ENCODE measurements around the gene EIF2S2. TPM values are rescaled to one million over a fixed set of nuclear protein-coding genes. Genes with fewer than 3 reads are reported as not detected.

EIF2S2 gene
- total RNA-seq, 1 donor from 2014 or later, result 99.8 TPM

DNA sequence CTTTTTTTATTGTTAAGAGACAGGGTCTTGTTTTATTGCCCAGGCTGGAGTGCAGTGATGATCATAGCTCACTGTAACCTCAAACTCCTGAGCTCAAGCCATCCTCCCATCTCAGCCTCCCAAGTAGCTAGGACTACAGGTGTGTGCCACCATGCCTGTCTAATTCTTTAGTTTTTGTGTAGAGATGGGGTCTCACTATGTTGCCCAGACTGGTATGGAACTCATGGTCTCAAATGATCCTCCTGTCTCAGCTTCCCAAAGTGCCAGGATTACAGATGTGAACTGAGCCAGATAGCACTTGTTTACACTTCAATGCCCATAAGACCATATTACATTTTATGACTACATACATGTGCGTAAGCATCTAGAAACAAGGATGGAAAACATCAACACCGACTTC lies 18.1 kb downstream of the EIF2S2 start:
- no peak overlapping the region for H3K4me3 Mint-ChIP-seq
- no peak for DNase-seq (ENCODE audit: low spot score)
- H3K27me3 Mint-ChIP-seq (ENCODE audit: insufficient read depth), result no peaks in the 10 kb centered on the region
- peaks cover 9% of the 10 kb centered on the region for H3K4me1 Mint-ChIP-seq (ENCODE audit: low read depth)
- no peaks in the 10 kb centered on the region for H3K9me3 Mint-ChIP-seq
- intact Hi-C loops (cut with micrococcal nuclease), result no loop called here
- peak overlapping the region; percentile 13 for H3K27ac Mint-ChIP-seq
- peaks cover 56% of the 10 kb centered on the region for H3K36me3 Mint-ChIP-seq (ENCODE audit: low read depth)

- Mint-ChIP-seq H3K4me1 (ENCODE audit: low read depth) (peaks cover 9% of the 10 kb centered on the region), H3K4me3 (no peak overlapping the region), H3K9me3 (no peaks in the 10 kb centered on the region), H3K36me3 (ENCODE audit: low read depth) (peaks cover 60% of the 10 kb centered on the region), H3K27me3 (ENCODE audit: insufficient read depth) (no peaks in the 10 kb centered on the region), H3K27ac (no peak overlapping the region)
- intact Hi-C loops (cut with micrococcal nuclease), result no loop called here
- no peak for DNase-seq (ENCODE audit: low spot score)
Observed at GRCh38 chr20:34091637-34092200, 20.3 kb downstream of the EIF2S2 start.

DNA sequence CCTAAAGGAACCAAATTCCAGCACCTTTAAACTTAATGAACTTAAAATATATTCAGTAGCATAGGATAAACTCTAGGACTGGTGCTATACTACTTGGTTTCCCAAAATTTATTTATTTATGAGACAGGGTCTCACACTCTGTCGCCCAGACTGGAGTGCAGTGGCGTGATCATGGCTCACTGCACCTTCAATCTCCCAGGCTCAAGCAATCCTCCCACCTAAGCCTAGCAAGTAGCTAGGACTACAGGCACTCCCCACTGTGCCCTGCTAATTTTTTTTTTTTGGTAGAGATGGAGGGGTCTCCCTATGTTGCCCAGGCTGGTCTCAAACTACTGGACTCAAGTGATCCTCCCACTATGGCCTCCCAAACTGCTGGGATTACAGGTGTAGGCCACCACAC lies 21.4 kb downstream of the EIF2S2 start:
- intact Hi-C loops (cut with micrococcal nuclease), result no loop called here
- Mint-ChIP-seq H3K9me3 (no peaks in the 10 kb centered on the region), H3K4me1 (ENCODE audit: low read depth) (peaks cover 9% of the 10 kb centered on the region), H3K4me3 (no peak overlapping the region), H3K27ac (no peak overlapping the region), H3K36me3 (ENCODE audit: low read depth) (peaks cover 52% of the 10 kb centered on the region), H3K27me3 (ENCODE audit: insufficient read depth) (no peaks in the 10 kb centered on the region)
- DNase-seq (ENCODE audit: low spot score), result no peak

- no peak for DNase-seq (ENCODE audit: low spot score)
- Mint-ChIP-seq H3K27ac (no peak overlapping the region), H3K27me3 (ENCODE audit: insufficient read depth) (no peaks in the 10 kb centered on the region), H3K9me3 (no peaks in the 10 kb centered on the region), H3K36me3 (ENCODE audit: low read depth) (peaks cover 56% of the 10 kb centered on the region), H3K4me1 (ENCODE audit: low read depth) (peaks cover 9% of the 10 kb centered on the region), H3K4me3 (no peak overlapping the region)
- intact Hi-C loops (cut with micrococcal nuclease), result no loop called here
Observed at GRCh38 chr20:34089655-34090345, 22.2 kb downstream of the EIF2S2 start.

DNA sequence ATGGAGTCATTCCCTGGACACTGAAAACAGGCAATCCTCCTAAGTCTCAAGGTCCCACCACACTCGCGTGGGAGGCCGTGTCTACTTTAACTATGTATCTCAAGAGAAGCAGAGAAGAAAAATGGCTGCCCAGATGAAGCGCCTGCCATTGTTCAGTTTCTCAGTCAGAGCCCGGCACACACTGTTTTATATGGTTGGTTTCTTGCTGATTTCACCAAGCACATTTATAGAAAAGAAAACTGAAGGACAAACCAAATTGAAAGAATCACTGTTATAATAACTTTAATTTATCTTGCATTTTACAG lies 22.9 kb downstream of the EIF2S2 start:
- no peaks in the 10 kb centered on the region for H3K27me3 Mint-ChIP-seq (ENCODE audit: insufficient read depth)
- intact Hi-C loops (cut with micrococcal nuclease), result no loop called here
- H3K4me3 Mint-ChIP-seq, result no peak overlapping the region
- H3K36me3 Mint-ChIP-seq (ENCODE audit: low read depth), result peaks cover 60% of the 10 kb centered on the region
- H3K27ac Mint-ChIP-seq, result no peak overlapping the region
- H3K9me3 Mint-ChIP-seq, result no peaks in the 10 kb centered on the region
- peaks cover 10% of the 10 kb centered on the region for H3K4me1 Mint-ChIP-seq (ENCODE audit: low read depth)
- DNase-seq (ENCODE audit: low spot score), result no peak

GRCh38 chr20:34088305-34089174 lies 23.5 kb downstream of the EIF2S2 start:
- Mint-ChIP-seq H3K4me1 (ENCODE audit: low read depth) (peaks cover 10% of the 10 kb centered on the region), H3K27me3 (ENCODE audit: insufficient read depth) (no peaks in the 10 kb centered on the region), H3K4me3 (no peak overlapping the region), H3K9me3 (no peaks in the 10 kb centered on the region), H3K27ac (peak overlapping the region; percentile 8), H3K36me3 (ENCODE audit: low read depth) (peaks cover 59% of the 10 kb centered on the region)
- no peak for DNase-seq (ENCODE audit: low spot score)
- intact Hi-C loops (cut with micrococcal nuclease), result no loop called here

DNA sequence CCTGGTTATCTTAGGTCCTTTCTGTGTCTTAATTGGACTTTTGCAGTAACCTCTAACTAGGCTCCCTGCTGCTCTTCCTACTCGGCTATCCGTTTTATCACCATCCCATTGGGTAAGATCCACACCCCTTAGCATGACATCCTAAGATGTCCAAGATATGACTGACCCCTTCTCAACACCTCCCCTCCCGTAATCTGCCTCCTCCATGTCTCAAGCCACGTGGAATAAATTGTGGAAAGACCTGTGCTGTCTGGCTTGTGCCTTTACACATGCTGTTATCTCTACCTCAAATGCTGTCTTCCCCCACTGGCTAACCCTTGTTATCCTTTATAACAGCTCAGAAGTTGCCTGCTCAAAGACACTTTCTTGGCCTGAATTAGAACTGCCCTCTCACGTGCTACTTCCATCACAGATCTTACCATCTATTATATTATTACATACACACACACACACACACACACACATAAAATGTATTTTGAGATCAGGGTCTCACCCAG lies 26.5 kb downstream of the EIF2S2 start:
- Mint-ChIP-seq H3K36me3 (ENCODE audit: low read depth) (peaks cover 51% of the 10 kb centered on the region), H3K9me3 (no peaks in the 10 kb centered on the region), H3K27ac (peak overlapping the region; percentile 0), H3K4me1 (ENCODE audit: low read depth) (peaks cover 9% of the 10 kb centered on the region), H3K4me3 (no peak overlapping the region), H3K27me3 (ENCODE audit: insufficient read depth) (no peaks in the 10 kb centered on the region)
- no peak for DNase-seq (ENCODE audit: low spot score)
- intact Hi-C loops (cut with micrococcal nuclease), result no loop called here

GRCh38 chr20:34084227-34084923 lies 27.7 kb downstream of the EIF2S2 start:
- Mint-ChIP-seq H3K27ac (no peak overlapping the region), H3K9me3 (no peaks in the 10 kb centered on the region)
- intact Hi-C loops (cut with micrococcal nuclease), result no loop called here

GRCh38 chr20:34083781-34084180 lies 28.3 kb downstream of the EIF2S2 start:
- Mint-ChIP-seq H3K36me3 (ENCODE audit: low read depth) (peaks cover 50% of the 10 kb centered on the region), H3K27me3 (ENCODE audit: insufficient read depth) (no peaks in the 10 kb centered on the region), H3K4me1 (ENCODE audit: low read depth) (peaks cover 9% of the 10 kb centered on the region), H3K4me3 (no peak overlapping the region), H3K9me3 (no peaks in the 10 kb centered on the region), H3K27ac (peak overlapping the region; percentile 54)
- DNase-seq (ENCODE audit: low spot score), result no peak
- intact Hi-C loops (cut with micrococcal nuclease), result no loop called here

More at GRCh38 chr20:34084227-34084923, 27.7 kb downstream of the EIF2S2 start:
- H3K36me3 Mint-ChIP-seq (ENCODE audit: low read depth), result peaks cover 54% of the 10 kb centered on the region
- no peak overlapping the region for H3K4me3 Mint-ChIP-seq
- H3K27me3 Mint-ChIP-seq (ENCODE audit: insufficient read depth), result no peaks in the 10 kb centered on the region
- H3K4me1 Mint-ChIP-seq (ENCODE audit: low read depth), result peaks cover 9% of the 10 kb centered on the region
- DNase-seq (ENCODE audit: low spot score), result no peak

DNA sequence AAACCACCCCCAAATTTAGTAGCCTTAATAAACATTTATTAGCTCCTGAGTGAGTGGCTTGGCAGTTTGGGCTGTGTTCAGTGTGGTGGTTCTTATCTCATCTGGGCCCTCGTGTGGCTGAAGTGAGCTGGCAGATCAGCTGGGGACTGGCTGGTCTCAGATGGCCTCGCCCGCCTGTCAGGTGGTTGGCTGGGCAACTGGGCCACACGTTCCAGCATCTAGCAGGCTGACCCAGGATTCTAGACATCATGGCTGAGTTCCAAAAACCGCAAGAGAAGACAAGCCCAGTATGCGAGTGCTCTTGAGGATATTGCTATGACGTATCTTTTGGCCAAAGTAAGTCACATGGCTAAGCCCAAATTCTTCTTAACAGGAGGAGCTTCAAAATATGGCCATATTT lies 28.9 kb downstream of the EIF2S2 start:
- intact Hi-C loops (cut with micrococcal nuclease), result no loop called here
- H3K36me3 Mint-ChIP-seq (ENCODE audit: low read depth), result peaks cover 45% of the 10 kb centered on the region
- H3K4me1 Mint-ChIP-seq (ENCODE audit: low read depth), result peaks cover 9% of the 10 kb centered on the region

DNA sequence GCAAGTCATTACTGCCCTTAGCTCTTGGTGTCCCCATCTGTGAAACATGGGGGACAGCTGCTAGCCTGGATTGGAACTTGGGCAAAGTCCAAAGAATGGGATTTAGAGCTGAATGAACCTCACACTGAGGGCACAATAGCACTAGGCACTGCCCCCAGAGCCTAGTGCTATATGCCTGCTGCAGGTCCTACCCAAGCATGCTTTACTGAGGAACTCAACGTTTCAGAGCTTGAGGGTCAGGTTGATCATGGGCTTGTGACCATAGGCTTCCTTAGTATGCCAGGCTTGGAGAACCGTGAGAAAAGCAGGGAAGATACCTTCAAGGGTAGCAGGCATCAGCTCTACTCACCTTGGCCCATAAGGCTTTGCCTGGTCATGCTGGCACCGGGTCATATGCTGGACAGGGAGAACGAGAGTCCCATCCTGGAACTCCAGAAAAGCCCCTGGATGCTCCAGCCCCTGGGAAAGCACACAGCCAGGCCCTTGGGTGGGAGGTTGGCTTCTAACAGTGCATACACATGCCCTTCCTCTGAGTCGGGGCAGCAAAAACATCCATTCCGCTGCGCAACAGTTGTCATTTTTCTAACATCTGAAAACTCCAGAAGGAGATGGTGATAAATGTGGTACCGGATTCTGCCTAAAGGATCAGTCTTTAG lies 29.7 kb downstream of the EIF2S2 start:
- intact Hi-C loops (cut with micrococcal nuclease), result no loop called here
- no peak for DNase-seq (ENCODE audit: low spot score)
- Mint-ChIP-seq H3K27me3 (ENCODE audit: insufficient read depth) (no peaks in the 10 kb centered on the region), H3K27ac (no peak overlapping the region), H3K4me3 (no peak overlapping the region), H3K4me1 (ENCODE audit: low read depth) (peaks cover 9% of the 10 kb centered on the region), H3K36me3 (ENCODE audit: low read depth) (peaks cover 40% of the 10 kb centered on the region), H3K9me3 (no peaks in the 10 kb centered on the region)

More for the DNA sequence above, 28.9 kb downstream of the EIF2S2 start:
- DNase-seq (ENCODE audit: low spot score), result no peak
- Mint-ChIP-seq H3K27me3 (ENCODE audit: insufficient read depth) (no peaks in the 10 kb centered on the region), H3K9me3 (no peaks in the 10 kb centered on the region), H3K4me3 (no peak overlapping the region), H3K27ac (no peak overlapping the region)

DNA sequence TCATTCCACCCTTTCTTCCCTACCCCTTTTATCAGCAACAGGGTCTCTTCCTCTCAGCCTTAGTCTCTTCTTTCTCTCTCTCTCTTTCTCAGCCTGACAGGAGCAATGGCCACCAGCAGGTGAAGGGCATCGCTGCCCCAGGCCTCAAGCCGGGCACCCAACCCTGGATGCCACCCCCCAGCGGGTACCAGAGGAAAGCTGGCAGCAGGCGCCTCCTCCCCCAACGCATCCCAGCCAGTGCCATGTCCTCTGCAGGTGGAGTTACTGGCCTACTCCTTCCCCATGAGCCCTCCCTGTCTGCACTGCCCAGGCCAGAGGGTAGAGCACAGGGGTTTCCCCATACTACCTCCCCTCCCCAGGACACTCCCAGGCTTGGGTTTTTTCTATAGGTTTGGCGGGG lies 32.2 kb downstream of the EIF2S2 start:
- no peaks in the 10 kb centered on the region for H3K9me3 Mint-ChIP-seq
- peaks cover 9% of the 10 kb centered on the region for H3K4me1 Mint-ChIP-seq (ENCODE audit: low read depth)
- no peak overlapping the region for H3K4me3 Mint-ChIP-seq
- intact Hi-C loops (cut with micrococcal nuclease), result no loop called here
- H3K27ac Mint-ChIP-seq, result no peak overlapping the region
- no peak for DNase-seq (ENCODE audit: low spot score)
- peaks cover 36% of the 10 kb centered on the region for H3K36me3 Mint-ChIP-seq (ENCODE audit: low read depth)
- no peaks in the 10 kb centered on the region for H3K27me3 Mint-ChIP-seq (ENCODE audit: insufficient read depth)
